GM03348 (cell line): ENCODE measurements around the gene SCYGR7.
A peak's percentile ranks its signal among the peaks of the same experiment; 100 is the strongest.

ENCODE experiments used
- DNase-seq: peaks from one replicate; pipeline ENCODE4 v3.0.0; 2012; ENCODE audit warnings: low spot score

The SCYGR7 gene

GRCh38 chr2:227759411-227760118 lies 31.4 kb downstream of the SCYGR7 start:
- no peak for DNase-seq

DNA sequence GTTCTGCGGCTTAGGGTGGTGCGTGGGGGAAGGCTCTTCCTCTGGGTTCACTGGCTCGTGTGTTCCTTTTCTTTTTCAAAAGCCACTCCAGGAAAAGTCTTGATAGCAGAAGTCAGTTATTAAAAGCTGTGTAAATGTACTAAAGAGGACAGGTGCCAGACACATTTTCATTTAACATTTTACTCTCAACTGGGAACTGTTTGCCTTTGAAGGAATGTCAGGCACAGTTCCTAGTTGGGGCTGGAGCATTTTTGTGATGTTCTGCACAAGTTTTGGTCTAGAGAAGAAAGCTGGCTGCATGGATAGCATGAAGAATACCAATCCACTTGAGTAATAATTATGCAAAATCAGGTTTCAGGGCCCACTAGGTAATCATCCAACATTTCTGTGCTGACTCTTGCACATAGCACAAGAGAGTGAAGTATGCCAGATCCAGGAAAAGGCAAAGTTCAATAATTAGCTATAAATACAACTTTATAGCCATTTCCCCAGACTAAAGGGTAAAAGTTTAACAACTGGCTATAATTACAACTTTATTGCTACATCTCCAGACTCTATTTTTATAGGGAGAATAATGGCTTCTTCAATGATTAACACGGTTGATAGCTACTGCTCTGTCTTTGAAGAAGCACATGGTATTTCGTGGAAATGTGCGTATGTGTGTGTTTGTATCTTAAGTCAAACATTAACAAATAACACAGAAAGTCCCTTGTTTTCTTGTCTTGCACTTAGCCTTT lies 33.8 kb downstream of the SCYGR7 start:
- DNase-seq: no peak

DNA sequence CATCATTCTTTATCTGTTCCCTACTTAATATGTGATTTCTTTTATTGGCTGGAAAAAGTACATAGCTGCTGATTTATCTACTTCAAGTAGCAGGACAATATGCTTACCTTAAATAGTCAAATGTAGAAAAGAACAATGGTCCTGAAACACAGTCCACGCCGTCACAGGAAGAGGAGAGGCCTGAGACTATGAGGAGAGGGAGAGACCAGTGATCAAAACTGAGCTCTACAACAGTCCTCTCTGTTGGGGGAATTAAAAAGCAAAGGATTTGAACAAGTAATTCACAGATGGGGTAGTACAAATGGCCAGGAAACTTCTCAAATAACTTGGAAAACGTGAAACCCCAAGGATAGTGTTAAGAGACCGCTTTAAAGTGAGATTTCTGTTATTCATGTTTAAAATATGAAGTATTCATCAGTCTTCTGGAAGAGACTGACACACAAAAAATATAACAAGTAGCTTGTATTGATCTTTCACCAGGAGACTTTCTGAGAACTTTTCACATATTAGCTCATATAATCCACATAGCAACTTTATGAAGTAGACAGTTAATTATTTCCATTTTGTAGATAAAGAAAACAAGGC lies 37.7 kb downstream of the SCYGR7 start:
- DNase-seq: no peak

DNA sequence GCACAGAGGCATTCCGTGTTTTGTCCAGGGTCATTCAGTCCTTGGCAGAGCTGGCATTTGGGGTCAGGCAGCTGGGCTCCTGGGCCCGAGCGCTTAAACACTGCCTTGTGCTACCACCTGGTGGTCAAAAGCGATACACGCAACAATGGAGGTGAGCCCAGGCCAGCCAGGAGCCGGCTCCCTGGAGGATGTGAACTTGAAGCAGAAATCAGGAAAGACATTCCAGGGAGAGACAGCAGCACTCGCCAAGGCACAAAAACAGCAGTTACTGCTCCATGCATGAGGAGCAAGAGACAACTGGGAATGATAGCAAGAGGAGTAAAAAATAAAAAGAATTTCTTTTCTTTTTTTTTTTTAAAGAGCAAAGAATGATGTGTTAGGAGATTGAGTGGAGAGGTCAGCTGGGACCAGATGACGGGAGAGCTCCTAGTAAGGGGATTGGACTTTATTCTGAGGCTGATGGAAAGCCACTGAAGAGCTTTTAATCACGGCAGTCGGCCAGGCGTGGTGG lies 38.3 kb downstream of the SCYGR7 start:
- peak; percentile 91 for DNase-seq

- no peak for DNase-seq
These were observed 39.7 kb downstream of the SCYGR7 start for GRCh38 chr2:227767830-227768229.

DNA sequence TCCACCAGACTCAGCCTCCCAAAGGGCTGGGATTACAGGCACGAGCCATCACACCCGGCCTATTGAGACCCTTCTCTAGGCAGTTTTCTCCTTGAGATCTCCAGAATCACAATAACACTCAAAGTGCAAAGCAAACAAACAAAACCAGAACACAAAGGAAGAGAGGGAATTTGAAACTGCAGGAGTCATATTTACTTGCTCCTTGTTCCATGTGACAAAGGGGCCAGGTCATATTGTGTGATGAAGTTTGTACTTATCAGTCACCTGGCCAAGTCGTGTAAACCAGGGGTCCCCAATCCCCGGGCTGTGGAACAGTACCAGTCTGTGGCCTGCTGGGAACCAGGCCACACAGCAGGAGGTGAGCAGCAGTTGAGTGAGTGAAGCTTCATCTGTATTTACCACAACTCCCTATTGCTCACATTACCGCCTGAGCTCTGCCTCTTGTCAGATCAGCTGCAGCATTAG lies 44.1 kb downstream of the SCYGR7 start:
- DNase-seq: no peak

DNA sequence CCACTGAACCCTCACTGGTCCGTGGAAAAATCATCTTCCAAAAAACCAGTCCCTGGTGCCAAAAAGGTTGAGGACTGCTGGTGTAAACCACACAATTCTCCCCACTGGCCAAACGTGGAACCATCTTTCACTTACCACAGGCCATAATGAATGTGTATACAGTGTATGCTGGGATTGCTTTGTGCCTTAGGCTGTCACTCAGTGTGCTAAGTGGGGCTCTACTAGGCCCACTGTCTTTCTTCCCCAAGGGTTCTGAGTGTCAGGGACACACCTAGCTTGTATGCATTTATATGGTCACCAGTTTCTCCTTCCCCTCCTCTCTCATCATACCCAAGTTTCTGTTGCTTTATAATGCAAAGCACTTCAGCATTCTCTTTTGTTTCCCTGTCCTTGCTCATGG lies 44.8 kb downstream of the SCYGR7 start:
- DNase-seq: no peak

- DNase-seq: no peak
These were observed 46.0 kb downstream of the SCYGR7 start for GRCh38 chr2:227774011-227774624.

- DNase-seq: no peak
These were observed 47.0 kb downstream of the SCYGR7 start for GRCh38 chr2:227774895-227775842.
